HG02642 (cell line): Measurements from ENCODE around the gene UFM1.
"Not testable (repeated sequence)": the region's sequence is repeated elsewhere in the genome, so short reads cannot be mapped to it uniquely, and the experiment has no call there.

ENCODE experiments used
- ATAC-seq: cut with Tn5 transposase; IDR thresholded peaks from one replicate; pipeline ENCODE4 v1.9.1; 2021; ENCODE audit warnings: mild to moderate bottlenecking; ENCODE audit not compliant: unreplicated experiment, poor library complexity

Gene UFM1

DNA sequence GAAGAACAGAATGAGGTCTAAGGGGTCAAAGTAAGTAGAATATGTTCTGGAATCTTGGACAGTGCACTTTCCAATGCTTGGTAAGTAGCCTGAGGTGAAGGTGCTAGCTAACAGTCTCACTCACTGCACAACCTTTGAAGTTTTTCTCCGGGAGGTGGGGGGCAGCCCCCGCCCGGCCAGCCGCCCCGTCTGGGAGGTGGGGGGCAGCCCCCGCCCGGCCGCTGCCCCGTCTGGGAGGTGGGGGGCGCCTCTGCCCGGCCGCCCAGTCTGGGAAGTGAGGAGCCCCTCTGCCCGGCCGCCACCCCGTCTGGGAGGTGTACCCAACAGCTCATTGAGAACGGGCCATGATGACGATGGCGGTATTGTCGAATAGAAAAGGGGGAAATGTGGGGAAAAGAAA, 14.1 kb downstream of the UFM1 start:
- not testable (repeated sequence) for ATAC-seq

DNA sequence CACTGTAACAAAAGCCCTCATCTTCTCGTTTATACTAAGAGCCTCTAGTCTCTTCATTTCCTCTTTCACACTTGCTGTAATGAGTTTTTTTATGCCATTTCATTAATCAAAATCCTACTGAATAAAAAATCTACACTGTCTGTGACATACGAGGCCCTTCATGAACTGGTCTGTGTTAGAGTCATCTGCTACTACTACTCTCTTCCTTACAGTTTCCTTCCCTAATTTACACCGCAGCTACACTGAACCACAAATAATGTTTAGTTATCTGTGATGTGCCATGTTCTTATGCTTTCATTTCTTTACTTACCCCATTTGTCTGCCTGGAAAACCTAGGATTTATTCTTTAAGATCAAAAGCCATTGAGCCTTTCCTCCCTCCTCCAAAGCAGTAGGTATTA, 16.0 kb downstream of the UFM1 start:
- no peak for ATAC-seq

DNA sequence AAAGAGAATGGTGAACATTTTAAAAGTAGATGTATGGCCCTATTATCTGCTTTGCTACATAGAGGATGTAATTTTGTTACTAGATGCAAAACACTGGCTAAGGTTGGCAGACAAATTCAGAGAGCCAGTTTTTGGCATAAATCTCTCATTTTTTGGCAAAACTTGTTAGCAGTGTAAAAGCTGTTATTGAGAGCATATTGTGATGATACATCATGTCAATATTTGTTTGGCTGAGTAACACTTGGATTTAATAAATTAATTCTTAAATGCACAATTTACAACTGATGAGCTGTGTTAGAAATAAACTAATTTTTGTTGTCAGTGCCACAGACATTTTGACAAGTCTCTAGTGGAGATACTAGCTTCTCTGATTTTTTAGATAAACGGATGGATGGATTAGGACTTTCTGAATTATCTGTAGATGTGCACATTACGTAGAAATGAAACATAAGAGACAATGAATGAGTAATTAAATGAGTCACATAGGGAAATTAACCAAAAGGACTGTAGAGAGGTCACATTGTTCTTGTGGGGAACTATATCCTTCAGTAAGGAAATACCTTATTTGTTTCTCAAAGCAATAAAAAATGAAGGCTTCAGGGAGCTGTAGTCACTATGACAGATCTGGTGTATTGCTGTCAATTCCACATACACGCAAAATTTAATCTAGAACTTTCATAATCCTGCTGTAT, 17.4 kb downstream of the UFM1 start:
- peak; percentile 46 for ATAC-seq

DNA sequence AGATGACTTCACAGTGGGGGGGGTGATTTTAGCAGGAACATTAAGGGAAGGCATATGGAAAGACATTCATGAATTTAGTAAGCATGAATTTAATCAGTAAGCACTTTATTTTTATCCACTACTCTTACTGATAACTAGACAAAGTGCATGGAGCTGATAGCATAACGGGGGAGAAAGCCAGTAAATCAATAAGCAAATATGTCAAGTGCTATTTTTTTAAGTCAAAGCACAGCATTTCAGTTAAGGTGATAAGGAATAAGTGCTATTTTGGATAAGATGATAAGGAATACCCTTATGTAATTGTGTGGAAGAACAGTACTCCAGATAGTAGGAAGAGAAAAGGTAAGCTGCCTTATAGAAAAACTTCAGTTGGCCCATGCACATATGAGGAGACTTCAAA, 19.4 kb downstream of the UFM1 start:
- no peak for ATAC-seq

DNA sequence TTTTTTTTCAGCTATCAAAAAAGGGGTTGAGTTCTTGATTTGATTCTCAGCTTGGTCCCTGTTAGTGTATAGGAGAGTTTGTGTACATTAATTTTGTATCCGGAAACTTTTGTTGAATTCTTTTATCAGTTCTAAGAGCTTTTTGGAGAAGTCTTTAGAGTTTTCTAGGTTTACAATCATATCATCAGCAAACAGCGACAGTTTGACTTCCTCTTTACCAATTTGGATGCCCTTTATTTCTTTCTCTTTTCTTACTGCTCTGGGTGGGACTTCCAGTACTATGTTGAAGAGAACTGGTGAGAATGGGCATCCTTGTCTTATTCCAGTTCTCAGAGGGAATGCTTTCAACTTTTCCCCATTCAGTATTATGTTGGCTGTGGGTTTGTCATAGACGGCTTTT, 20.4 kb downstream of the UFM1 start:
- not testable (repeated sequence) for ATAC-seq

DNA sequence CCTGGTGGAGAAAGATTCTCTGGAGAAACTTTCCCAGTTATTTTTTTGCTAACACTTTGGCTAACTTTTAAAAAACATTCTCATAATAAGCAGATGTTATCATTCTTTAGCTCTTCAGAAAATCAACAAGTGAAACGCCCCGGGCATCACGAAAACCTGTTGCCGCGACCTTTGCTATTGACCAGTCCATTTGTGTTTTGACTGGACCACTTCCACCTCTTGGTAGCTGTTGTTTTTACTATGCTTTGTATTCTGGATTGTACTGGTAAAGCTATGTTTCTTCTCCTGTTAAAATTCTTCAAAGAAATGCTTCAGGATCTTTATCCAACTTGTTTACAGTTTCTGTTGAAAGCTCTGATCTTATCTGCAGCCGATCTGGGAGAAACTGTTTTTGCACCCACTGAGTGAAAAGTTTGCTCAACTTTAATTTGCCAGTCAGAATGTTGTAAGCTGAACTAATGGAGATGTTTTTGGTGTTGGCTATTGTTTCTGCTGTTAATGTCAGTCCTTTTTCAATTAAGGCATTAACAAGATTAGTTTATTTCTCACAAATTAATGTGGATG, 23.3 kb downstream of the UFM1 start:
- ATAC-seq = no peak

DNA sequence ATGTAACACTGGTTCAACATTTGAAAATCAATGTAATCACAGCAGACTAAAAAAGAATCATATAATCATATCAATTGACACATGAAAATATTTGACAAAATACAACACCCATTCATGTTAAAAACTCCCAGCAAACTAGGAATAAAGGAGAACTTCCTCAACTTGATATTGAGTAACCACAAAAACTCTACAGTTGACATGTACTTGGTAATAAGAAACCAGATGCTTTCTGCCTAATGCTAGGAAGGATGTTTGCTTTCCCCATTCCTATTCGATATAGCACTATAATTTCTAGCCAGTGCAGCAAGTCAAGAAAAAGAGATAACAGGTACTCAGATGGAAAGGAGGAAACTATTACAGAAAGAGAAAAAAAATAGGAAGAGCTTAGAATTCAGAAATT, 26.9 kb downstream of the UFM1 start:
- ATAC-seq = no peak

DNA sequence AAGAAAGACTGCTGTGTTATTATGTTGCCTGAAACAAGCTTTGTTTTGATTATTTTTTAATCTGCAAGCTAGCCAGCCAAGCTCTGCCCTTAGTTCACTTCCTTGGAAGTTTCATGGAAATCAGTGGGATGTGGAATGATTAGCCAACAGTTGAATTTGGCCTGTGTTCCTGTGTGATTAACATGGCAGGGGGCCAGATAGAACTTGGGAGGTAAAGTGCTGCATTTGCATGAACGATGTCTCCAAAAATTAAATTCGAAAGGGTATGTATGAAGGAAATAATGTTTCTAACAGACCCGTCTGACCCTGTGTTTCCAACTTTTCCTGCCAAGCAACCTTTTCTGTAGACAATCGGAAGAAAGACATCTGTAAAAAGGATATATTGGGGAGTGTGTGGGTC, 32.2 kb downstream of the UFM1 start:
- no peak for ATAC-seq

DNA sequence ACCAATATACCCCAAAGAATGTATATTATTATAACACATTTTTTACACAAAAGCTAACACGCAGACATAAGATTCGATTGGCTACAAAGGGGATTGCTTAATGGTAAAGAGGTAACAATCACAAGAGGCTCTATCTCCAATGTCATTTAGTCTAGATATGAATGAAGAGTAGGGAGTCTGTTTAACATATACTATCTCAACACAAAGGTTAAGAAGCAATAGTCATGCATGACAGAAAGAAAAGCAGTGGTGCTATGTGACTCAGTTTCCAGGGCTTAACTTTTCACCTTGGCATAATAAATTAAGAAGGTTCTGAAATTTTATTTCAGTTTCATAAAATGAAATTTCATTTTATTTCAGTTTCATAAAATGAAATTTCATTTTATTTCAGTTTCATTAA, 33.3 kb downstream of the UFM1 start:
- no peak for ATAC-seq

DNA sequence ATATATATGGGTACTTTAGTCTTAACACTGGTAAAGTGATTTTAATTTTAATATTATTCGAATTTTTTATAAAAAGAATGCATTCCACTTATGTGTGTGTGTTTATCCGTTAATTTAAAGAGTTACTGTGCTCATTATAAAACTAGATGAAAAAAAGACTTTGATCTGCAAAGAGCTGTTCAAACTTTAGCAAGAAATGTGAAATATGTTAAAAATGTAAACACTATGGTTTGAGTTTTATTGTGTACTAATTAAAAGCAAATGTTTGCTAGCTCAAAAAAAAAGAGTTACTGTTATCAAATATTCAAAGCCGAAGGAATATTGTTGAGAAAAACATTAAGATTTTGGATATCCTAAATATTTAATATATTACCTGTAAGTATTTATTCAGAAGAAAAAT, 34.5 kb downstream of the UFM1 start:
- no peak for ATAC-seq

DNA sequence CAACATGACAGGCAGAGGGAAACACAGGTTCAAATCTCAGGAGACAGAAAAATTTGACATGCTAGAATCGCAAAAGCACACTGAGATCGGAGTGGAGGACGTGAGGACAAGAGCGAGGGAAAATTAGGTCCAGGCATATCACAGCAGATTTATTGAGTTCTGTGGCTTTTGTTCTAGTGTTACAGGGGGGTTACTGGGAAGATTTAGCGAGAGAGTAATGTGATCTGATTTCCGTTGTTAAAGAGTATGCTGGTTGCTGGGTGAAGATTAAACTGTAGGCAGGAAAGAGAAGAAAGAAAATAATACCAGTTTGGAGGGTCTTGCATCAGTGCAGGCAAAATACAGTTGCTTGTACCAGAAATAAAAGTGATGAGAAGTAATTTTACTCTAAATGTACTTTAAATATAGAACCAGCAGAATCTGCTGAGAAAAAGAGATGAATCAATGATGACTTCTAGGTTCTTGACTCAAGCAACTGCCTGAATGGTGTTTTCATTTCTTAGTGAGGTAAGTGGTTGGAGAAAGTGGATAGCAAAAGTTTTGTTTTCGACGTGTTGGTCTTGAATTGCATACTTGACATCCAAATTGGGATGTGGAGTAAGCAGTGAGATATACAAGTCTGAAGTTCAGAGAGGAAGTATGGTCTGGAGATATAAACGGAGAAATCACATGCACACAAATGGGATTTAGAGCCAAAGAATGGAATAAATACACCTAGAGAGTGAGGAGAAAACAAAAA, 35.7 kb downstream of the UFM1 start:
- ATAC-seq = no peak

DNA sequence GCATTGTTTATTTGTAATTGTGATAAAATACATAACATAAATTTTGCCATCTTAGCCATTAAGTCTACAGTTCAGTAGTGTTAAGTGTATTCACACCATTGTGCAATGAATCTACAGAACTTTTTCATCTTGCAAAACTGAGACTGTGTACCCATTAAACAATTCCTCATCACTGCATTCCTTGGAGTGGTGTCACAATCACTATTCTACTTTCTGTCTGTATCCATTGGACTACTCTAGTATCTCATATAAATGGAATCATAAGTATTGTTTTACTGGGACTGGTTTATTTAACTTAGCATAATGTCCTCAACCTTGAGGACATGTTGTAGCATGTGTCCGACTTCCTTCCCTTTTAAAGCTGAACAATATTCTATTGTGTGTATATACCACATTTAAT, 36.8 kb downstream of the UFM1 start:
- no peak for ATAC-seq

DNA sequence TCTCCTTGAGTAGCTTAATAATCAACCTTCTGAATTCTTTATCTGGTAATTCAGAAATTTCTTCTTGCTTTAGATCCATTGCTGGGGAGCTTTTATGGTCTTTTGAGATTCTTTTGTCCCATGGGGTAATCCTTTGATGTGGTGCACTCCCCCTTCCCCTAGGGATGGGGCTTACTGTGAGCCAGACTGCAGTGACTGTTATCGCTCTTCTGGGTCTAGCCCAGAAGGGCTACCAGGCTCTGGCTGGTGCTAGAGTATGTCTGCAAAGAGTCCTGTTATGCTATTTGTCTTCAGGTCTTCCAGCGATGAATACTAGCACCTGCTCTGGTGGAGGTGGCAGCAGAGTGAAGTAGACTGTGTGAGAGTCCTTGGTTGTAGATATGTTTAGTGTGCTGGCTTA, 41.7 kb downstream of the UFM1 start:
- ATAC-seq = no peak

DNA sequence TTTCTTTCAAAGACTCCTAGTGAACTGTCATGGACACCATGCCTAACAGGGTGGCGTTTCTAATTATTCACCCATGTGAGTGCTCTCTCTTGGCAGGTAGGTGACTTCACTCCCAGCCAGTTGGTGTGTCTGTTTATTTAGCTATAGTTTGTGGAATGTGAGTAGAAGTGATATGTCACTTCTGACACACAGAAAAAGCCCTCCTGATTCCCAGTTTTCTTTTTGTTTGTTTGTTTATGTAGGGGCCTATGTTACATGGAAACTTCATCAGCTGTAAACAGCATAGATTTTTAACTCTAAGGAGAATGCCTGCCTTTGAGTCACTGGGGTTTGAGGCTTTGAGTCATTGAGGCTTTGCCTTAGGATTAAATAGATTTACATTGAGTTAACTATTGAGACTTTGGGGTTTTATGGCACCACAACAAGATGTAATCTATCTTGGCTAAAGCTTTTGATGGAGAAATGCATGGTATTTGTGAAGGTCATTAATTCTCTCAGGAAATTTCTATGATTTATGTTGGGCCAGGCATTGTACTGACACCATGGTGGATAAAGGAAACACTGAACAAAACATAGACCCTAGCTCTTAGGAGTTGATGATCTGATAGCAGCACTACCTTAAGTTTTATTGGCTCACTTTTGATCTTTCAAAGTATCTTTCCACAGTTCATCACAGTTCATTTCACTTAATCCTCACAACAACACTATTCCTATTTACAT, 45.3 kb downstream of the UFM1 start:
- ATAC-seq = no peak

DNA sequence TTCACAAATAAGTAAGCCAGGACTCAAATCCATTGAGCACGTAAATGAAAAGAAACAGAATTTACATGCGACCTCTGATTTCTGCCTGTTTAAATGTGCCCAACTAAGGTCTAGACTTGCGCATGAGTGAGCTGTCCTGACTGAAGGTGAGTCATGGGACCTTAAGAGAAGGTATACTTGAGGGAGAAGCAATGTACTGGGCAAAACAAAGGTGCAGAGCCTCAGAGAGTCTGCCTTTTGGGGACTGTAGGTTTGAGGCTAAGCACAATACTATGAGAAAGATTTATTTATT, 45.8 kb downstream of the UFM1 start:
- no peak for ATAC-seq

DNA sequence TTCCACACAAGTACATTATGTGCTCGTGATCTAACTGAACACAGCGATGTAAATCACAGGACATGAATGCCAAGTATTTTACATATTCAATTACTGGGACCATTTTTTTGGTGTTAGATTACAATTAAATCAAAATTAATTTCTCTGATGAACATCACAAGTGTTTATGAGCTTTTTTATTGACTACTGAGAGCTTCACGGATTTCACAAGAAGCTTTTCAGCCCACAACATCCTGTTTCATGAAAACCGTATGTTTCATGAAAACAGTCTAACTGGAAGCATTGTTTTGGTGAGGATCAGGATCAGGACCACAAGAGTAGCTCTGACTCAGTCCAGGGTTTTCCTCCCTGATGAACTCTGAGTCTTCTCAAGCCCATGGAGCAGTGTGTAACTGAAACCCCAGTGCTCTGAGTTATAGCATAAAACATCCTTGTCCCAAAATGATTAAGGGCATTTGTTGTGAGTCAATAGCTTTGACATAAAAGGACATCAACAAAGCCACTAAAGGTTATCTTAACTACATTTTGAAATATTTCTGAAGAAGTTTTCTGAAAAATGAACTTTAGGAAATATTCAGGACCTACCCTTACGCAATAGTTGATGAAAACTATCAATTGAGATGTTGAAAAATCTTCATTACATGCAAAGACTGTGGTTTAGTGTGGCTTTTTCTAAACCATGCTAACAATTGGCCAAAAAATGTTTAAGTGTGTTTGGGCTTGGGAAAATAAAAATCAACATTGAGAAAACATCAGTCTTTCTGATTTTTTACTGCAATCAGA, 49.3 kb downstream of the UFM1 start:
- ATAC-seq = no peak

DNA sequence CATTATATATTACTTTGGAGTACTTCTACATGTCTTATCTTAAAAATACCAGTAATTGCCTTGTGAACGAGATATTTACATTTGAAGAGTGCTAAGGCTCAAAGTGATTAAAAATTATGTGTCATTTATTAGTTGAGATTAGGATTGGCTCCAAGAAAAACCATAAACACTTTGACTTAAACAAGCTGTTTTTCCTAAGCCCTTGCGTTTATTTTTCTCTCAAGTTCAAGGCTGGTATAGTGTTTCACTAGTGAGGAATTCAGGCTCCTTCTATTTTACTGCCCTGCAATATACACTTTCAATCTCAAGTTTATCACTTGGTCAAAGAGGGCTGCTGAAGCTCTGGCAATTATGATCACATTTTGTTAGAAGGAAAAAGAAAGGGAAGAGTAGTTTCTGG, 49.9 kb downstream of the UFM1 start:
- no peak for ATAC-seq

DNA sequence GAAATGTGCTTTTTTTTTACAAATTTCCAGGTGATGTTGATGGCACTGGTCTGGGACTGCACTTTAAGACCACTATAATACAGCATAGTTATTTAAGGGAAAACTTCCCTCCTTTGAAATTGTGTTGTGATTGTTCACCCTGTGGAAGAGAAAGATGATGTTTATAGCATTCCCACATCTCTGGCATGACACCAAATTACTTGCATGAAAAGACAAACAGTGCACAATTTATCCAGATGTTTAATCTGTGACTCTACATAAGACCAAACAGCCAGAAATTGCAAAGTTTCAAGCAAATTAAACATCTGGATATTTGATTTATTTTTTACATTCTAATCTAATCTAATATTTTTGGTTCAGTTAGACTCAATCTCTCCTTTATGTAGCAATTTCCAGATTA, 51.6 kb downstream of the UFM1 start:
- no peak for ATAC-seq

DNA sequence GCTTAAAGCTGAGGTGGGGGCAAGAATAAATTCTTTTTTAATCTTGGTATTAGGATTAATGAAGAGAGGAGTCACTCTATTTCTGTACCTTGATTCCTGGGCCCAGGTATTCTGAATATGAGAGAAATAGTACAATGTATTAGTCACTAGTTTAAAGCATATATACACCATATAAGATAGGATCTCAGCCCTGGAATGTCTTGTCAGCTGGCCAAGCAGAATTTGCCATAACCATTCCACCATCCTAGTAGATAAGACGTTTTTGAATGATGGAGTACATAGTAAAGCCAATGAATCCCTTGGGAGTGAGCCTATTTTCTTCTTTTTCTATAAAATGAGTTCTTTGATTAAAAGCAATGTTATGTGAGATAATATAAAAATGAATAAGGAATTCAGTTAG, 55.6 kb downstream of the UFM1 start:
- no peak for ATAC-seq

DNA sequence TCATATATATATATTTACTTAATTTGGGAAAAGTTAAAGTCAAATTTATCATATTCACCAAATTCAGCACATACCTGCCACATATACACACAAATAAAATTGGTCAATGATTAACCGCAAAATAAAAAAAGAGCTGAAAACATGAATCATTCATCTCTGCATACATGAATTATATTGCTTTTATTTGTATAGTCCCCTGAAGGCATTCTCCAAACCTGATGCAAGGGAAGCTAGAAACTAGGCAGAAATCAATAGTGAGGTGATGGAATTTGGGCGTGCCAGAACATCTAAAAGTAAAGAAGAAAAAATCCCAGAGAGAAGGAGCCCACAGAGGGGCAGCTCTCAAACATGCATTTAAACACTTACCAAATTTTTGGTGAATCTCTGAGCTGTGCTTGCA, 60.1 kb downstream of the UFM1 start:
- no peak for ATAC-seq

DNA sequence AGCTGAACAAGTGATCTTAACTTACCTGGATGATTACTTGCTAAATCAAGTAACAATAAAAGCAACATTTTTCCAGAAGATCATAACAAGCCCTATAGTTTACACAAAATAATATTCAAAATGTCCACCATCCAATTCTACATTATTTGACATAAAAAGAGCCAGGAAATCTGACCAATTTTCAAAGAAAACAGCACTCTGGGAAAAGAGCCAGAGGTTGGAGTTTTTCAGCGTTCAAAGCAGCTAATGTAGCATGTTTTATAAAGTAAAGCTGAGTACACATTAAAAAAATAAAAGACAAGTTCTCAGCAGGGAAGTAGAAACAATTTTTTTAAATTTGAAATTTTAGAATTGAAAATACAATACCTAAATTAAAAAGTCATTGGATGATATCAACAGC, 62.6 kb downstream of the UFM1 start:
- ATAC-seq = no peak
